GM18520 (cell line): Measurements from ENCODE around the gene ATXN3.
A peak's percentile ranks its signal among the peaks of the same experiment; 100 is the strongest.
"Not testable (repeated sequence)": the region's sequence is repeated elsewhere in the genome, so short reads cannot be mapped to it uniquely, and the experiment has no call there.

Experiments used
- ATAC-seq: cut with Tn5 transposase; IDR thresholded peaks from one replicate; pipeline ENCODE4 v1.9.1; 2021; ENCODE audit not compliant: unreplicated experiment

The ATXN3 gene

DNA sequence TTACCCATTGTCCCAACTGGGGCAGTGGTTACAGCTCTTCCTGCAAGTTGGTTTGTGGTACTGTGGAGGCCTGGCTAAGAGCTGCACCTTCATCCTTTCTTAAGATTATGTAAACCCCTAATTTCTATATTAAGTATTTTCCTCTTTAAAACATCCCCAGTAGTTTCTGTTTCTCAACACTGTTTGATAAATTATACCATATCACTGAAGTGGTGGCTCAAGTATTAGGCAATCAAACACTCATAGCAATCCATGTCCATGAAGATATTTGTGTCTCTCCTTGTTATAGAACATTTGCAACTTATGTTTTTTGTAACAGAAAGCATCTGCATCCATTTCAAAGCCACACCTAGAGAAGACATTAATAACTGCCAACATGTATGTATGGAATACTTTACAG, 31.8 kb downstream of the ATXN3 start:
- ATAC-seq = no peak

- ATAC-seq = no peak
Observed at GRCh38 chr14:92058006-92058917, 48.1 kb downstream of the ATXN3 start.

DNA sequence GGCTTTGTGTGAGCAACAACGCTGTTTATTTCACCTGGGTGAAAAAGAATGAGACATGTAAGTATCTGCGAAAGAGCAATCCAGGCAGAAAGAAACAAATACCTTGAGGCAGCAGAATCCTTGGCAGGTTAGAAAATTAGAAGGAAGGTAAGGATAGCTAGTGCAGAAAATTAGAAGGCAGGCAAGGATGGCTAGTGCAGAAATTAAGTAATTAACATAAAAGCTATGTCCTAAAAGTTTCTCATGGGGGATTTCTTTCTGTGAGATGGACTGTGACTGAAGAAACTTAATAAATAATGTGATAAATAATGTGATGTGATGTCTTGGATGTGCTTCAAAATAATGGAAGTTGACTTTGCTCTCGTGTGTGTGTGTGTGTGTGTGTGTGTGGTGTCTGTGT, 56.6 kb downstream of the ATXN3 start:
- ATAC-seq = no peak

- ATAC-seq = not testable (repeated sequence)
Observed at GRCh38 chr14:92049221-92049620, 57.2 kb downstream of the ATXN3 start.

GRCh38 chr14:92045904-92046303, 60.5 kb downstream of the ATXN3 start:
- ATAC-seq = not testable (repeated sequence)

DNA sequence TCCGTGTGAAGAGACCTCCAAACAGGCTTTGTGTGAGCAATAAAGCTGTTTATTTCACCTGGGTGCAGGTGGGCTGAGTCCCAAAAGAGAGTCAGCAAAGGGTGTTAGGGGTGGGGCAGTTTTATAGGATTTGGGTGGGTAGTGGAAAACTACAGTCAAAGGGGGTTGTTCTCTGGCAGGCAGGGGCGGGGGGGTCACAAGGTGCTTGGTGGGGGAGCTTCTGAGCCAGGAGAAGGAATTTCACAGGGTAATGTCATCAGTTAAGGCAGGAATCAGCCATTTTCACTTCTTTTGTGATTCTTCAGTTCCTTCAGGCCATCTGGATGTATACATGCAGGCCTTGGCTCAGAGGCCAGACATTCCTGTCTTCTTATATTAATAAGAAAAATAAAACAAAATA, 64.6 kb downstream of the ATXN3 start:
- ATAC-seq = not testable (repeated sequence)

GRCh38 chr14:92041203-92041602, 65.2 kb downstream of the ATXN3 start:
- ATAC-seq = no peak

DNA sequence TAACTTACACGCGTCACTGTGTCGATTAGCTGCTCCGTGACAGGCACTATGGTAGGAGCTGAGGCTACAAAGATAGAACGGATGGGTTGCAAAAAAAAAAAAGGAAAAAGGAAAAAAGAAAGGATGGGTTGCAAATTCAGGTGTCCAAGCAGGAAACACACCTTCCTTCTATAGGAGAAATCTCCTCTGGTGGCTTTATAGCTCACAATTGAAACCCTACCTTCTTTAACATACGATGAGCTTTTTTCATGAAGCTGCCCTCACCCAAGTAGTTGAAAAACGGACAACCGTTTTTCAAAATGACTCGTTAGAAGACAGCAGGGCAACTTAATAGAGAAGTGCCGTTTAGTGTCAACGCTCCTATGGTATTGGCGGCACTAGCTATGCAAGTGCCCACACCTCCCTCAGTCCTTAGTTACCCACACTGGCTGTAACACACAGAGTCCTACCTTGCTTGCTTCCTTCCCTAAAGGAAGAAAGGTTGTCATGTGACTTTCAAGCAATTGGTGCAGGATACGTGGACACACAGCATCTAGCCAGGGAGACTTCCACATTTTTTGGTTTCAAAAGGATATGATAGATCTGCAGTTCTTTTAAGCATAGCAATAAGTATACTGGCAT, 65.8 kb downstream of the ATXN3 start:
- no peak for ATAC-seq

- ATAC-seq = peak; percentile 95
Observed at GRCh38 chr14:92039719-92040430, 66.5 kb downstream of the ATXN3 start, which contains the start of gene TRIP11. TRIP11 (minus strand) TSS chr14:92040059; CDS start chr14:92039685, 374 bp downstream.

DNA sequence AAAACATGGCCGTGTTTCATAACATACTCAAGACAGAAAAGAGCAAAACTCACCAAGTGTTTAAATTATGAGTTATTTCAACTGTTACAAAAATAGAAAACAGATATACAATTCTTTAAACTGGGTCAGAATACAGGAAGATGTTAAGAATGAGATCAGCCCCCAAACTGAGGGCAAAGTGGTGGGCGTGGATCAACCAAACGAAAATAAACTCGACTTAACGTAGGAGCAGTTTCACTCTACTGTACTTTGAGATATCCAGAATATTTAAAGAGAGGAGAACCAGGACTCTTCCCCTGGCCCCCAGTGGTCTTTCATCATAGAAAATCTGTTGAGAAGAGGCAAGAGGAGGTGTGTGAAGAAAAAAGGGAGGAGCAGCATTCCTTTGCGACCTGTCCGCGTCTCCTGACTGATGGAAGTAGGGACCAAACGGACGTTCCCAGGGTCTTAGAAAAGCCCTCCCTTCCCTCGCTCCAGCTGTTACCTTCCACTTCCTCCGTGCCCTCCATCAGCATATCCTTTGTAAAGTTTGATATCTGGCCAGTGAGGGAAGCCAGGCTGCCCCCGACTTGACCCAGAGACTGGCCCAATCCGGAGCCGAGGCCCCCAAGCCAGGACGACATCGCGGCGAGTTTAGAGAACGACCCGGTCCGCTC, 67.2 kb downstream of the ATXN3 start:
- ATAC-seq = no peak

DNA sequence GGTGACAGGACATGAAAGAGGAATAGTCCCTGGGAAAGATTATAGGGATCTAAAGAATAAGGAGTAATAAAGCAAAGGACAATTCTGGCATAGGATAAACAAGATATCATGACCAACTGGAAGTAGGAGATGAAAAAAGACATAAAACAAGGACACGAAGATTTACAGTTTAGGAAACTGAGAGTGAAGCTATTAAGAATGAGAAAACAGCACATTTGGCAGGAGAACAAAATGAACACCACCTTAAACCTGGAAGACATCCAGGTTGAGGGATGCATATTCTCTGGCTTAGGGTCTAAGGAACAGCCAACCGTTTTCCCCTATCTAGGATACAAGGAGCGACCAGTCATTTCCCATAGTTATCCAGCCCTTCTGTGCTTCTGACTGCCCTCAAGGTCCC, 68.4 kb downstream of the ATXN3 start:
- ATAC-seq = no peak

- ATAC-seq = no peak
Observed at GRCh38 chr14:92035890-92036289, 70.5 kb downstream of the ATXN3 start.

DNA sequence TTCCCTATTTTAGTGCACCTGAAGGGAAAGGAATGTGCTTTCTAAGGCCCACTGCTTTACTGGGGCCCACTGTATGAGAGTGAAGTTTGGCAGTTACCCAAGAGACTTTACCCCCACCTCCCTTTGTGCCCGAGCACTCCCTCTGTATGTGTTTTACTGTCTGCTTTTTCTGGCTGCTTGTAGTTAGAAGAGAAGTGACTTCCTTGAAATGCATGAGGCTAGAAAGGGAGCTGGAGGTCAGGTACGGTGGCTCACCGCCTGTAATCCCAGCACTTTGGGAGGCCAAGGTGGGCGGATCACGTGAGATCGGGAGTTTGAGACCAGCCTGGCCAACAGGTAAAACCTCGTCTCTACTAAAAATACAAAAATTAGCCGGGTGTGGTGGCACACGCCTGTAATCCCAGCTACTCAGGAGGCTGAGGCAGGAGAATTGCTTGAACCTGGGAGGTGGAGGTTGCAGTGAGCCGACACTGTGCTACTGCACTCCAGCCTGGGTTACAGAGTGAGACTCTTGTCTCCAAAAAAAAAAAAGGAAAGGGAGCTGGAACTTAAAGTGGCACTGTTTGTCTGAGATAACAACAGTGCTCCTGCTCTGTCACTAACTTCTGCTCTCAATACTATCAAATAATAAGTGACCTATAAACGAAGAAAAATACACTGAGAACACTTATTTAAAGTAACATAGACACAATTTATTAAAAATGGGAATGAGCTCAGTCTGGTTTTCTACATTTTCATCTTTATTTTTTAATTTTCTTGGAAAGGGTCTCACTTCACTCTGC, 72.3 kb downstream of the ATXN3 start:
- no peak for ATAC-seq

DNA sequence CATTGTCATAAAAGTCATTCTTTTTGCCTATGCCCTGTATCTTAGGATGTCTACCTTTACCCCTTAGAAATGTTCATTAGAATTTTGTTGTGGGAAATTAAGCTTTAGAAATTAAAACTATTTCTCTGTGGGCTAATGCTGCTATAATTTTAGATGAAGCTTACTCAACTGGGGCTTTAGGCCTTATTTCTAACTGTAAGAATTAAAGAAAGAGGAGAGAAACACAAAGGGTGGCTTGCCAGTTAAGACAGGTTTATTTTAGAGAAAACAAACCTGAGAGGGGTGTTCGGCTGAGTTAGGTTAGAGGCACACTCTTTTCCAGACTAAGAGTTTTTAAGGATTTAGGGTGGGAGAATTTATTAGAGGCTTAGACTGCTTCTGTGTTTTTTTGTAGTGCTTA, 72.9 kb downstream of the ATXN3 start:
- no peak for ATAC-seq

- no peak for ATAC-seq
Observed at GRCh38 chr14:92026548-92027190, 79.7 kb downstream of the ATXN3 start.

GRCh38 chr14:92022036-92022435, 84.3 kb downstream of the ATXN3 start:
- ATAC-seq = no peak

- ATAC-seq = no peak
Observed at GRCh38 chr14:92021523-92021922, 84.9 kb downstream of the ATXN3 start.

DNA sequence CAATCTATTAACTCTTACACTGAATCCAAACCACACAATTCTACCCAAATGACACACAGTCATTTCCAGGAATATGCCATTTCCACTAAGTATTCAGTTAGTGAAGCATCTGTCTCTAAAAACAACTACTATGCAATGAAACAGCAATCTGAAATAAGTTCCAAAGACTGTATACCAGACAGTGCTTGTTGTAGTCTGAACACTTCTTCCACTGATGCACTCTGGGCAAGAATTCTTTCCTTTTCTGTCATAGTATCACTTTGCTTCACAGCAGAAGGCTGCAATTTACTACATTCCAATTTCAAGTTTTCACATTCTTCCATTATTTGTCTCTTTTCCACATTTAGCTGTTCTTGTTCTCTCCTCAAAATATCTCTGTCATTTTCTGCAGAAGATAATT, 92.3 kb downstream of the ATXN3 start:
- no peak for ATAC-seq

DNA sequence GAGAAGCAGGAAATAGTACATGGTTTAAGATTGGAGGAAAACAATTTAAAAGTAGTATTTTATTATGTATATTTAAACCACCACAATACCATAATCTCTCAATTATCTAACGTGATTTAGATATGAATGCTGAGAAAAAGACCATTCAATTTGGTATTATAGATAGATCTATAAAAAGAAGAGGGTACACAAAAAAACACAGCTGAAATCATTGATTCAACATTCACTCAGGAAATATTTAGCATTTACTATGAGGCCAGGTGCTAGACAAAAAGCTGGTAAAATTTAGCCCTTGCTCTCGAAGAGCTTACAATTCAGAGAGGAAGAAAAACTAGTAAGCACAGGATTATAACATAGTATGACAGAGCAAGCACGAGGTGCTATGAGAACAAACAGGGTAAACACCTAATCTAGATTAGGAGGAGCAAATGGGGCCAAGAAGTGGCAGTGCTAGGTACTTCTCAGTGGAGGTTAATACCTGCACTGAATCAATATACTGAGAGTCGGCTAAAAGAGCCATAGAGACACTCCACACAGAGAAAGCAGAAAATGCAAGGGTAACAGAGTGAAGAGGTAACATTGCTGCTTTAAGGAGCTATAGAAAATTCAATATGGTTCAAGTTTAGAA, 94.1 kb downstream of the ATXN3 start:
- ATAC-seq = no peak
